RWPE1 (cell line): ENCODE results near the gene FAM204A.

ENCODE experiments used
- CTCF ChIA-PET: fragments of 350-600 bp; sonication (Branson Sonifier 250); formaldehyde crosslinking; extraction: SDS; loops from one replicate; lab custom pipeline; 2021; lab: Yijun Ruan, JAX
- POLR2A ChIA-PET: fragments of 400-600 bp; formaldehyde crosslinking; extraction: SDS; loops from one replicate; lab custom pipeline; 2020; ENCODE audit warnings: antibody characterized with exemption; ENCODE audit not compliant: low non-redundant PET; lab: Yijun Ruan, JAX
- DNase-seq: peaks from one replicate; pipeline ENCODE4 v3.0.0; 2012; ENCODE audit warnings: low spot score
- H3K27ac ChIP-seq: fragments of 450-650 bp; 2 replicates; pipeline ENCODE4 v1.5.1; 2017
- TF ChIP-seq, protein P1 (sequence below): fragments of 450-650 bp; conservative IDR thresholded peaks from 2 replicates; pipeline ENCODE4 v1.5.1; 2017; ENCODE audit warnings: low read depth, mild to moderate bottlenecking

FAM204A gene

DNA sequence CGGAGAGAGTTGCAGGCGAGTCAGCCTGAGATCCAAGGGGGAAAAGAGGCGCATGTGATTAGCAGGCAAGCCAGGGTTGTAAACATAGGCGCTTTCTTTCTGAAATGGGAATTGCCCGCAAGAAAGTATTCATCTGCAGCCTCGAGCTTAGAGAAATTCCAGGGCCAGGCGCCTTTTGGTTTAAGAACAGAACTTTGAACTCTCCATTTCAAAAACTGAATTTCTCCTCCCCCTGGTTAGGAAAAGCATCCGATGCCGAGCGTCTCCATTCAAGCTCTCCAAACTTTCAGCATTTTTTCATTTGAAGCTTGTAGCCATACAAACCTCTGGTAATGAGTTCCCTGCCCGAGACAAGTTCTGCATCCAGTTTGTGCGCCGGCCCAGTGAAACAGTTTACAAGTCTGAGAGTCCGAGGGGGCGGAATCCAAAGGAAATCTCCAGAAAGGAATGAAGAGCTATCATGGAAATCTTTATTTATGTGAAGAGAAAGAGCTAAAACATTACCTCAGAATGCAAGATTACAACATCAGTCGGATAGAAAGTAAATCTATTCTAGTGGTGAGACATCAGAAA, 69.9 kb downstream of the FAM204A start:
- H3K27ac ChIP-seq = no peak overlapping the region
- no peak for DNase-seq
- POLR2A ChIA-PET = no interaction called here
- TF ChIP-seq, protein P1, sequence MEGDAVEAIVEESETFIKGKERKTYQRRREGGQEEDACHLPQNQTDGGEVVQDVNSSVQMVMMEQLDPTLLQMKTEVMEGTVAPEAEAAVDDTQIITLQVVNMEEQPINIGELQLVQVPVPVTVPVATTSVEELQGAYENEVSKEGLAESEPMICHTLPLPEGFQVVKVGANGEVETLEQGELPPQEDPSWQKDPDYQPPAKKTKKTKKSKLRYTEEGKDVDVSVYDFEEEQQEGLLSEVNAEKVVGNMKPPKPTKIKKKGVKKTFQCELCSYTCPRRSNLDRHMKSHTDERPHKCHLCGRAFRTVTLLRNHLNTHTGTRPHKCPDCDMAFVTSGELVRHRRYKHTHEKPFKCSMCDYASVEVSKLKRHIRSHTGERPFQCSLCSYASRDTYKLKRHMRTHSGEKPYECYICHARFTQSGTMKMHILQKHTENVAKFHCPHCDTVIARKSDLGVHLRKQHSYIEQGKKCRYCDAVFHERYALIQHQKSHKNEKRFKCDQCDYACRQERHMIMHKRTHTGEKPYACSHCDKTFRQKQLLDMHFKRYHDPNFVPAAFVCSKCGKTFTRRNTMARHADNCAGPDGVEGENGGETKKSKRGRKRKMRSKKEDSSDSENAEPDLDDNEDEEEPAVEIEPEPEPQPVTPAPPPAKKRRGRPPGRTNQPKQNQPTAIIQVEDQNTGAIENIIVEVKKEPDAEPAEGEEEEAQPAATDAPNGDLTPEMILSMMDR = no peak
- CTCF ChIA-PET = interaction anchor here (0.8 to 1.0 kb wide), 2 partner anchors 8 to 13 kb away, joined by 4 to 5 read pairs; no protein-coding TSS in a partner anchor

DNA sequence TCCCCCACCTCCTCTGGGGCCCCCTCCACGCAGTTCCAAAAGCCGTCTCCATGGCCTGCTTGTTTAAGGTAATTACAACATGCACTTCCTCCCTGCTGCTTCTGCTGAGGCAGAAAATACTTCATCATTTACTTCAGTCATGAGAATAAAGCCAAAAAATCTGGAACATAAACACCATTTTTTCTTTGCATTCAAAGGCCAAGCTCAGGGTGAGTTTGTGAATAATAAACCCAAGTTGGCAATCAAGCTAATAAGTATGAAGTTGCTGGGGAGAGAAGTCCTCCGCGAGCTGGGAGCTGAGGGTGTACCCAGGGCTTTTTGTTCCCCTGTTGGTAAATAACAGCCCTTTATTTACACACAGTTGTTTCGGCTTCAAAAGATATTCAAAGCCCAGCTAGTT, 70.5 kb downstream of the FAM204A start:
- ChIA-PET POLR2A (no interaction called here), CTCF (interaction anchor here (1.0 kb wide), 1 partner anchor 8 kb away, joined by 4 read pairs; no protein-coding TSS in a partner anchor)
- no peak for DNase-seq
- no peak overlapping the region for H3K27ac ChIP-seq
- TF ChIP-seq, protein P1 = no peak

DNA sequence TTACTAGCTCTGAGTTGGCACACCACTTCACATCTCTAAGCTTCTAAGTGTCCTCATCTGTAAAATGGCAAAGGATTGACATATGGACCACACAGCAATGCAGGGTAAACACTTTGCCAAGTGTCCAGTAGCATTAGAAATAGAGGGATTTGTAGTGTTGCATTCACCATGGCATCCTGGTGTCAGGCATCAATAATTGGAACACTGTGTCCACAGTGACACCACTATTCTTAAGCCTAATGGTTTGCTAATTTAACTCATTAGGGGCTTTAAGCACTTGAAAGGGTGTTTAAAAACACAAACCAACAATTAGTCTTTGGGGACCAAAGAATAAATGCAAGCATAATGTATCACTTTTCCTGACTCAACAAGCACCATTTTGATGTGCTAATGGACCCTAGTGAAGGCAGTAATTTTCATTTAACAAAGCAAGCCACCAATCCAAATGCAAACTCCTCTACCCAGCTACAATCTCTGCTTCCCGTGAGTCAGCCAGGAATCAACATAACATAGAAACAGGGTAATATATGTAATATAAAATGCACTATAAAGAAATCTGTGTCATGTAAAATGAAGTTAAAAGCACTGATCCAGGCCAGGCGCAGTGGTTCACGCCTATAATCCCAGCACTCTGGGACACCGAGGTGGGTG, 75.9 kb downstream of the FAM204A start:
- ChIA-PET POLR2A (no interaction called here), CTCF (no interaction called here)
- TF ChIP-seq, protein P1 = no peak
- no peak for DNase-seq
- H3K27ac ChIP-seq = no peak overlapping the region

DNA sequence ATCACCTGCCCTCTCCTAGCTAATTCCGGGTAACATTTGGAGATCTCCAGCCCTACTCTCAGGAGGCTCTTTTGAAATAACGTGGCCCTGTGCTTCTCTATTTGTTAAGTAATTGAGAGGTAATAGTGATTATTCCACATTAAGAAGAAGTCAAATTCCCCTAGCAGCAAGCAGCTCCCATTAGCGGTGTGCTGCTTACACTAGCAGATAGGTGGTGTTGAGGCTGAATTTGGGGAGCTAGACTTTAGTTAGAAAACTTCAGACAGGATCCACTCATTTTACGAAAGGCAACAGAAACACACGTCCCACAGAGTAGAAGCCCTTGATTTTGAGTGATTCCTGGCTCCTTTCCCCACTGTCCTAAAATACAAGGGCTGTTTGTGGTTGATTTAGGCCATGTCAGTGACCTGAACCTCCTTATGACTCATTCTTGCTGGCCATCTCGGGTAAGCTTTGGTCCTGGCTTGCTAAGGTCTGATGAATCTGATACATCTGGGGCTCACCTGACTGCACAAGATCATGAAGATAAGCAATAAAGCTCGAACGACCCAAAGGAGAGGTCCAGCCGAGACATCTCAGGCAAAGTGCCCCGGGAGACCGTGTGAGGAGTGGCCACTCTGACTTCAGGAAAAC, 77.2 kb downstream of the FAM204A start:
- no peak for DNase-seq
- H3K27ac ChIP-seq = no peak overlapping the region
- POLR2A ChIA-PET = no interaction called here
- CTCF ChIA-PET = interaction anchor here (1.2 to 1.4 kb wide), 2 partner anchors 12 to 1048 kb away, joined by 3 to 5 read pairs; no protein-coding TSS in a partner anchor
- TF ChIP-seq, protein P1 = no peak

DNA sequence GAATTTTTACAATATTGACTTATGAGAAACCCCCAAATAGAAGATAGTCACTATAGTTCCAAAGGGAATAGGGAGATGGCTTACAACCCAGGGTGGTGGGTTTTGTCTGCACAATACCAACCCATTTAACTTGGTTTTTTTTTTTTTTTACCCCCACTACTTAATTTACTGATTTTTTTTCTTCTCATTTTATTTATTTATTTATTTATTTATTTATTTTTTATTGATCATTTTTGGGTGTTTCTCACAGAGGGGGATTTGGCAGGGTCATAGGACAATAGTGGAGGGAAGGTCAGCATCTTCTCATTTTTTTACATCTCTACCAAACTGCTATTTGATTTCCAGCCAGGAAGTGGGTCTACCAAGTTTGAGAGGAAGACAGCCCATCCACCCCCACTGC, 77.9 kb downstream of the FAM204A start:
- no peak for DNase-seq
- TF ChIP-seq, protein P1 = no peak
- H3K27ac ChIP-seq = no peak overlapping the region
- POLR2A ChIA-PET = no interaction called here
- CTCF ChIA-PET = interaction anchor here (1.0 to 1.4 kb wide), 3 partner anchors 8 to 1048 kb away, joined by 3 to 5 read pairs (median 4); no protein-coding TSS in a partner anchor

DNA sequence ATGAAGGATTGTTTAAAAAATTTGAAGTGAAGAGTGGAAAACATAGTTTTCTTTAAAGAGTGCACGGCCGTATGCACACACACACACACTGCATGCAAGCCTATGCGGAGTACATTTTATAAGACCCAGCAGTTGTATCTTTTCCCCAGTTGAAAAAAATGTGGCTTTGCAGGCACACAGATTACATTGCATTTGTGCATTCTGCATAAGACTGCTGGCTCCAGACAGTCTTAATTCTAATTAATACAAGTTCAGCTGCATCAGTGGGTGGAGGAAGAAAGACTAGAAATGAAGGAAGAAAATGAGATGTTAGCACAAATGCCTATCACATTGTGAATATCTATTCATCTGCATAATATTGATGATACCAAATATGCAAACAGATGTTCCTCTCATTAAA, 79.6 kb downstream of the FAM204A start:
- TF ChIP-seq, protein P1 = no peak
- no peak for DNase-seq
- POLR2A ChIA-PET = no interaction called here
- CTCF ChIA-PET = no interaction called here
- no peak overlapping the region for H3K27ac ChIP-seq
